Tibial nerve (tissue), 4 donors: Measurements from ENCODE around the gene B3GALNT2. TPM values are rescaled to one million over a fixed set of nuclear protein-coding genes. Genes with fewer than 3 reads are reported as not detected.
"Not testable (repeated sequence)": the region's sequence is repeated elsewhere in the genome, so short reads cannot be mapped to it uniquely, and the experiment has no call there.

Experiments used
- DNase-seq, 2 donors: peaks; one replicate each; pipeline ENCODE4 v3.0.0-alpha.2; 2019; ENCODE audit warnings: low spot score in 2 of 2
- H3K27ac ChIP-seq, 4 donors: fragments of 200-600 bp; sonication (generic) in 3 of 4; one replicate each; pipeline ENCODE4 v1.5.1; 2017 to 2019; ENCODE audit warnings: mild to moderate bottlenecking in 1 of 4
- H3K27me3 ChIP-seq, 2 donors: fragments of 200-600 bp; sonication (generic) in 1 of 2; one replicate each; pipeline versions ENCODE4 v1.5.1 to v1.6.0; 2017 to 2019
- H3K36me3 ChIP-seq, 3 donors: fragments of 200-600 bp; sonication (generic); one replicate each; pipeline ENCODE4 v1.5.1; 2018 to 2019
- H3K4me1 ChIP-seq, 4 donors: fragments of 200-600 bp; sonication (generic) in 3 of 4; one replicate each; pipeline ENCODE4 v1.5.1; 2017 to 2019
- H3K4me3 ChIP-seq, 4 donors: fragments of 200-600 bp; sonication (generic) in 3 of 4; one replicate each; pipeline ENCODE4 v1.5.1; 2017 to 2019; ENCODE audit warnings: mild to moderate bottlenecking in 1 of 4, moderate library complexity in 1 of 4
- H3K9me3 ChIP-seq, 4 donors: fragments of 200-600 bp; sonication (generic) in 3 of 4; one replicate each; pipeline ENCODE4 v1.5.1; 2017 to 2019
- EP300 ChIP-seq, 2 donors: sonication (generic); formaldehyde crosslinking; IDR thresholded peaks; one replicate each; pipeline ENCODE4 v1.6.1; 2017; ENCODE audit warnings: antibody characterized with exemption in 2 of 2, mild to moderate bottlenecking in 1 of 2
- POLR2A ChIP-seq, 2 donors: fragments of 450-650 bp; IDR thresholded peaks; one replicate each; pipeline ENCODE4 v1.6.1; 2017; ENCODE audit warnings: antibody characterized with exemption in 2 of 2, mild to moderate bottlenecking in 2 of 2, moderate library complexity in 2 of 2
- WGBS, 2 donors: methylation state at CpG; one replicate each; pipeline ENCODE4 v1.1.5; 2018; 5-methylcytosine and 5-hydroxymethylcytosine counted together
- total RNA-seq, 4 donors: library from RNA; depleted of rRNA; stranded (reverse); fragments of >200 nt; gene quantifications; one replicate each; pipeline ENCODE4 v1.1.0, GENCODE V29; 2016
- TF ChIP-seq, protein P1 (sequence below), 5 experiments: fragments of 200-600 bp in 3 of 5; fragments of 450-650 bp in 2 of 5; sonication (generic) in 3 of 5; IDR thresholded peaks; one replicate each; pipeline ENCODE4 v1.5.1; 2016 to 2019; ENCODE audit warnings: antibody characterized with exemption in 5 of 5, mild to moderate bottlenecking in 3 of 5, moderate library complexity in 2 of 5

Gene B3GALNT2
- total RNA-seq, 4 donors from 2014 or later, result 17.0 to 27.3 (median 18.1) TPM

DNA sequence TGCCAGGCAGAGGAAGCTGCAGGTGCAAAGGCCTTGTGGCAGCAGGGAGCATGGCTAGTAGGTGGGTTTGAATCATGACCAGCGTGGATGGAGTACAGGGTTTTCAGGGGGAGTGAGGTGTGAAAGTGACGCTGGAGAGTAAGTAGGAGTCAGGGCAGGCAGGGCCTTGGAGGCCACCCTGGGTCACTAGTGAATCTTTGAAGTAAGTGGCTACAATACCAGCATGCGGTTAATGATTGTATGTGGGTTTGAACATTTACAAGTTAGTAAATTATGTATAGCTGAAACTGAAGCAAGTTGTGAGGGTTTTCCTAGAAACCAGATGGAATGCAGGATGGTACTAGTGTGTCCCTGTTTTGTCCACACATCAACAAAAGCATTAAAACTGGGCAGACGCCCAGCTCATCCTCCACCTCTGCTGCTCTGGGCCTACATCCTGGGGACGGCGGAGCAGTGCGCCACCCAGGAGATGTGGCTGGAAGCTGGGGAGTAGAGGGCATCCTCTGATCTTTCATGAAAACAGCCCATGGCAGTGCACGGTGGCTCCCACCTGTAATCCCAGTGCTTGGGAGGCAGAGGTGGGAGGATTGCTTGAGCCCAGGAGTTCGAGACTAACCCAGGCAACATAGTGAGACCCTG lies 41.2 kb upstream of the B3GALNT2 start:
- H3K9me3 ChIP-seq, result no peaks in the 10 kb centered on the region
- DNase-seq, result no peak
- no peaks in the 10 kb centered on the region for H3K4me1 ChIP-seq
- TF ChIP-seq, protein P1, sequence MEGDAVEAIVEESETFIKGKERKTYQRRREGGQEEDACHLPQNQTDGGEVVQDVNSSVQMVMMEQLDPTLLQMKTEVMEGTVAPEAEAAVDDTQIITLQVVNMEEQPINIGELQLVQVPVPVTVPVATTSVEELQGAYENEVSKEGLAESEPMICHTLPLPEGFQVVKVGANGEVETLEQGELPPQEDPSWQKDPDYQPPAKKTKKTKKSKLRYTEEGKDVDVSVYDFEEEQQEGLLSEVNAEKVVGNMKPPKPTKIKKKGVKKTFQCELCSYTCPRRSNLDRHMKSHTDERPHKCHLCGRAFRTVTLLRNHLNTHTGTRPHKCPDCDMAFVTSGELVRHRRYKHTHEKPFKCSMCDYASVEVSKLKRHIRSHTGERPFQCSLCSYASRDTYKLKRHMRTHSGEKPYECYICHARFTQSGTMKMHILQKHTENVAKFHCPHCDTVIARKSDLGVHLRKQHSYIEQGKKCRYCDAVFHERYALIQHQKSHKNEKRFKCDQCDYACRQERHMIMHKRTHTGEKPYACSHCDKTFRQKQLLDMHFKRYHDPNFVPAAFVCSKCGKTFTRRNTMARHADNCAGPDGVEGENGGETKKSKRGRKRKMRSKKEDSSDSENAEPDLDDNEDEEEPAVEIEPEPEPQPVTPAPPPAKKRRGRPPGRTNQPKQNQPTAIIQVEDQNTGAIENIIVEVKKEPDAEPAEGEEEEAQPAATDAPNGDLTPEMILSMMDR (IDR thresholded peaks at IDR 0.05), result no peak
- TF ChIP-seq POLR2A (IDR thresholded peaks at IDR 0.05), result no peak
- no peak for TF ChIP-seq EP300 (IDR thresholded peaks at IDR 0.05)
- H3K4me3 ChIP-seq, result no peak overlapping the region
- WGBS, 2 donors, result 85 to 90% methylated on average over 9 of the region's 9 CpGs
- H3K27me3 ChIP-seq, result peaks cover 0 to 13% of the 10 kb centered on the region in 2 donors
- no peaks in the 10 kb centered on the region for H3K36me3 ChIP-seq
- no peak overlapping the region for H3K27ac ChIP-seq

DNA sequence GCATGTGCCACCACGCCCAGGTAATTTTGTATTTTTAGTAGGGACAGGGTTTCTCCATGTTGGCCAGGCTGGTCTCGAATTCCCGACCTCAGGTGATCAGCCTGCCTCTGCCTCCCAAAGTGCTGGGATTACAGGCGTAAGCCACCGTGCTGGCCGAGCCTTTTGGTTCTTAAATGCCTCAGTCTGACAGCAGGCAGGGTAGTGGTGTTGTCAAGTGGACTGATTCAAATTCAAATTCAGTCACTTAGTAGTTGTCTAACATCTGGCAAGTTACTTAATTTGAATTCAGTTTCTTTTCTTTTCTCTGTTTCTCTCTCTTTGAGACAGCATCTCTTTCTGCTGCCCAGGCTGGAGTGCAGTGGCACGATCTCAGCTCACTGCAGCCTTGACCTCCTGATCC lies 38.6 kb upstream of the B3GALNT2 start:
- H3K27ac ChIP-seq, H3K4me1 ChIP-seq, H3K36me3 ChIP-seq, H3K4me3 ChIP-seq, DNase-seq, H3K9me3 ChIP-seq: not testable (repeated sequence)
- peaks cover 0 to 13% of the 10 kb centered on the region in 2 donors for H3K27me3 ChIP-seq
- WGBS, 2 donors, result 76 to 83% methylated on average over 7 of the region's 7 CpGs

DNA sequence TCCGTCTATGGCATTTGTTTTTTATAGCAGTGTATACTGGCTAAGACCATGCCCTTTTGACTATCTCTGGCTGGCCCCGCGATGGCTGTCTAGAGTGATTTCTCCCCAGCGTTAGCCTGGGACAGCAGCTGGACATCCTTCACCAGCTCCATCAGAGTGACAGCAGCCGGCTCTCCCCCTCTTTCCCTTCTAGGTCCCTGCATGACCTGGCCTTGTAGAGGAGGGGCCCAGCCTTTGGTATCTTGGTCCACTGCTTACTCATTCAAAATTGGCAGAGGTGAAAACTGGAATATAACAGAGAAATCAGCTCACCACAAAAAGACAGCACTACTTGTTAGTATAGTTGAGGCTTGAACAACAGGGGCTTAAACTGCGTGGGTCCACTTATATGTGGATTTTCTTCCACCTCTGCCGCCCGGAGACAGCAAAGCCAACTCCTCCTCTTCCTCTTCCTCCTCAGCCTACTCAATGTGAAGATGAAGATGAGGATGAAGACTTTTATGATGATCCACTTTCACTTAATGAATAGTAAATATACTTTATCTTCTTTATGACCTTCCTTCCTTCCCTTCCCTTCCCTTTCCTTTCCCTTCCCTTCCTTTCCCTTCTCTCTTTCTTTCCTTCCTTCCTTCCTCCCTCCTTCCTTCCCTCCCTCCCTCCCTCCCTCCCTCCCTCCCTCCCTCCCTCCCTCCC lies 29.4 kb upstream of the B3GALNT2 start:
- H3K27ac ChIP-seq, result no peak overlapping the region
- WGBS, 2 donors, result 76 to 81% methylated on average over 8 of the region's 8 CpGs
- no peaks in the 10 kb centered on the region for H3K36me3 ChIP-seq
- DNase-seq, result no peak
- H3K4me1 ChIP-seq, result no peaks in the 10 kb centered on the region
- no peaks in the 10 kb centered on the region for H3K27me3 ChIP-seq
- H3K9me3 ChIP-seq, result no peaks in the 10 kb centered on the region
- TF ChIP-seq, protein P1 (IDR thresholded peaks at IDR 0.05), result no peak
- no peak for TF ChIP-seq POLR2A (IDR thresholded peaks at IDR 0.05)
- TF ChIP-seq EP300 (IDR thresholded peaks at IDR 0.05), result no peak
- H3K4me3 ChIP-seq, result no peak overlapping the region

DNA sequence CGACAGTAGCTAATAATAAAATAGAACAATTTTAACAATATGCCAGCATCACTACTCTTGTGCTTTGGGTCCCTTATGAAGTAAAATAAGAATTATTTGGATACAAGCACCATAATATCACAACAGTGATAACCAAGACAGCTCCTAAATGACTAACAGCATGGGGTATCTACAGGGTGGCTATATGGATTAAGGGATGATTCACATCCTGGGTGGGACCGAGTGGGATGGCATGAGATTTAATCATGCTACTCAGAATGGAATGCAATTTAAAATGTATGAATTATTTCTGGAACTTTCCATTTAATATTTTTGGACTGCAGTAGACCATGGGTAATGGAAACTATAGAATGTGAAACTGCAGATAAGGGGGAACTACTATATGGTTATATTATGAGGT lies 28.1 kb upstream of the B3GALNT2 start:
- TF ChIP-seq EP300 (IDR thresholded peaks at IDR 0.05) (no peak), POLR2A (IDR thresholded peaks at IDR 0.05) (no peak)
- TF ChIP-seq, protein P1 (IDR thresholded peaks at IDR 0.05), result no peak
- H3K4me3 ChIP-seq, result no peak overlapping the region
- DNase-seq, result no peak
- H3K36me3 ChIP-seq, result no peaks in the 10 kb centered on the region
- H3K4me1 ChIP-seq, result no peaks in the 10 kb centered on the region
- 80 to 82% methylated on average over 2 of the region's 2 CpGs for WGBS, 2 donors
- H3K9me3 ChIP-seq, result no peaks in the 10 kb centered on the region
- H3K27ac ChIP-seq, result no peak overlapping the region
- no peaks in the 10 kb centered on the region for H3K27me3 ChIP-seq

DNA sequence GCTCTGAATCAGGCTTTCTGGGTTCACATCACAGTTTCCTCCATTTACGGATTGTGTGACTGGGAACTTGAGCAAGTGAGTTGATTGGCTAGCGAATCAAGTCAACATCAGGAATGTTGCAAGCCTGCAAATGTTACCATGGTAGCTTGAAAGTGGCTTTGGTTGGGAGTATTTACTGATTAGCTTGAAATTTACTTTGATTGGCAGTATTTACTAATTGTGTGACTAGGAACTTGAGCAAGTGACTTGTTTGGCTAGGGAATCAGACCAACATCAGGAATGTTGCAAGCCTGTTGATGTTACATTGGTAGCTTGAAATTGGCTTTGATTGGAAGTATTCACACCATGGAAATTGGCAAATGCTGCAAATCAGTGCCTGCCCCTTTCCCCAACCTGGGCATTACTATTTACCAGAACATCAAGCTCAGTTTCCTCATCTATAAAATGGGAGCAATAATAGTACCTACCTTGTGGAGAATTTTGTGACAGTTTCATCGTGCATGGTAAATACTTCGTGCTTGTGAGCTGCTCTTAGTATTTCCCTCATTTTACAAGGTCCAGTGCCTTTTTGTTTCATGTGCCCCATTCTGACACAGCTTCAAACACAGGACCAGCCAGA lies 23.1 kb upstream of the B3GALNT2 start:
- Histone ChIP-seq H3K27ac (no peak overlapping the region), H3K9me3 (no peaks in the 10 kb centered on the region), H3K36me3 (no peaks in the 10 kb centered on the region), H3K4me1 (no peaks in the 10 kb centered on the region), H3K27me3 (no peaks in the 10 kb centered on the region), H3K4me3 (no peak overlapping the region)
- WGBS, 2 donors, result 82 to 88% methylated on average over 4 of the region's 4 CpGs
- no peak for DNase-seq
- TF ChIP-seq, protein P1 (IDR thresholded peaks at IDR 0.05), result no peak
- TF ChIP-seq POLR2A (IDR thresholded peaks at IDR 0.05) (no peak), EP300 (IDR thresholded peaks at IDR 0.05) (no peak)
